DND-41 (cell line): ENCODE results near the gene PINK1.

ENCODE experiments used
- ATAC-seq: fragments of 200-7000 bp; cut with Tn5 transposase; 3 replicates; pipeline ENCODE4 v1.9.1; 2021; ENCODE audit warnings: low read depth; ENCODE audit not compliant: insufficient read depth
- DNase-seq: peaks from one replicate; pipeline ENCODE4 v3.0.0-alpha.2; 2020
- H2AFZ ChIP-seq: 2 replicates; pipeline ENCODE4 v1.6.0; 2012; ENCODE audit warnings: low read depth, low read length
- H3K27ac ChIP-seq: 2 replicates; pipeline ENCODE4 v1.5.1; 2012; ENCODE audit warnings: low read length, inconsistent platforms
- H3K27me3 ChIP-seq: fragments of 200-600 bp; sonication (generic); 2 replicates; pipeline ENCODE4 v1.6.0; 2012; ENCODE audit warnings: low read length, mild to moderate bottlenecking, inconsistent platforms; ENCODE audit not compliant: insufficient read depth, poor library complexity
- H3K36me3 ChIP-seq: 2 replicates; pipeline ENCODE4 v1.5.1; 2012; ENCODE audit warnings: low read length, inconsistent platforms; ENCODE audit not compliant: insufficient read depth
- H3K4me1 ChIP-seq: 2 replicates; pipeline ENCODE4 v1.5.1; 2012; ENCODE audit warnings: mild to moderate bottlenecking, low read length; ENCODE audit not compliant: insufficient read depth
- H3K4me2 ChIP-seq: 2 replicates; pipeline ENCODE4 v1.6.0; 2012; ENCODE audit warnings: mild to moderate bottlenecking, moderate library complexity, low read length, inconsistent platforms; ENCODE audit not compliant: insufficient read depth
- H3K4me3 ChIP-seq, 2 experiments: fragments of 200-600 bp in 1 of 2; shearing (Covaris generic) in 1 of 2; 2 replicates each; pipeline ENCODE4 v1.5.1; 2012 to 2016; ENCODE audit warnings: inconsistent platforms in 2 of 2, low read length in 2 of 2, mild to moderate bottlenecking in 2 of 2, low read depth in 1 of 2, moderate library complexity in 1 of 2
- H3K79me2 ChIP-seq: 2 replicates; pipeline ENCODE4 v1.6.0; 2012; ENCODE audit warnings: low read length, inconsistent platforms; ENCODE audit not compliant: insufficient read depth
- H3K9ac ChIP-seq: 2 replicates; pipeline ENCODE4 v1.6.0; 2012; ENCODE audit warnings: low read depth, mild to moderate bottlenecking, inconsistent platforms, low read length, moderate library complexity
- H3K9me3 ChIP-seq: 2 replicates; pipeline ENCODE4 v1.5.1; 2012; ENCODE audit warnings: low read length, moderate library complexity, mild to moderate bottlenecking, inconsistent platforms; ENCODE audit not compliant: insufficient read depth, severe bottlenecking
- H4K20me1 ChIP-seq: 2 replicates; pipeline ENCODE4 v1.6.0; 2012; ENCODE audit warnings: low read length; ENCODE audit not compliant: insufficient read depth
- EZH2 ChIP-seq: IDR thresholded peaks from 3 replicates; pipeline ENCODE4 v1.6.1; 2012; ENCODE audit warnings: borderline replicate concordance, low read depth, mild to moderate bottlenecking, moderate library complexity, low read length, inconsistent platforms; ENCODE audit not compliant: severe bottlenecking
- TF ChIP-seq, protein P1 (sequence below): IDR thresholded peaks from 2 replicates; pipeline ENCODE4 v1.5.1; 2012; ENCODE audit warnings: borderline replicate concordance, low read length, moderate library complexity, mild to moderate bottlenecking; ENCODE audit not compliant: poor library complexity, severe bottlenecking; ENCODE audit errors: extremely low read depth

PINK1 gene

DNA sequence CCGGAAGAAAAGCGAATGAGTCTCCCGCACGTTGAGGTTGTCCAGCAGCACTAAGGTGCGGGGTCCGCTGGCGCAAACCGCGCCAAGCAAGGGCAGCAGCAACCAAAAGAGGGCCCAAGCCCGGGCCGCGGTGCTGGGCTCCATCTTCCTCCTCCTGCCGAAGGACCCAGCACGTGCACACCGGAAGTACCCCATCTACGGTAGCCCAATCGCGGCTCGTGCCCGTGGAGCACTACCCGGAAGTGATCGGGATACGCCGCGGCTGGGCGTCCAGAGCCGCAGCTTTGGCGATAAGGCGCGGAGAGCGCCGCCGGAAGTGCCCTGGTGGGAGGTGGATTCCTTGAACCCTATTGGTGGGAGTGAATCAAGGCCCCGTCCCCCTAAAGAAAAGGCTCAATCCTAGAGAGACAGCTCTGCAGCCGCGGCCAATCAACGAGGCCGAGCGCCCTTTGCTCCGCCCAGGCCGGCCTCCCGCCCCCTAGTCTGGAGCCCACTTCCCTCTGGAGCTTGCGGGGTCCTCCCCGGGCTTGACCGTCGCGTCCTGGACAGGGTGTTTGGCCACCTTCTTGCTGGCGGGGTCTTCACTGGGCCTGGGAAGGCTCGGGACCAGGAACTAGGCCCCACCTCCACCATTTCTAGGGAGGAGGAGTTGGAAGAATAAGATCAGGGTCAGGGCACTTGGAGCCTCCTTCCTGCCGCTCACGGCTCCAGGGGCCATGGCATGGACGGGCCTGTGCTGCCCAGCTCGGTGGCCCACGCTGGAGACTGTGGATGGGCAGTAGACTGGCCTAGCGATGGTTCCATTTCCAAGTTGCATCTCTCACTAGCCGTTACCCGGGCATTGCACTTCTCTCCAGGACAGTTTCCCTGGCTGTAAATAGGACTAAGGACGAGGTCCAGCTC, 28.2 kb downstream of the PINK1 start, which contains the start of gene DDOST:
DDOST (minus strand) TSS at position 163 of the 903 bp plus-strand sequence; CDS start at position 144, 19 bp downstream.
- Histone ChIP-seq H2AFZ (peak within 1 kb of the TSS; percentile 93), H3K36me3 (peaks cover 35% of the 10 kb centered on the region), H3K4me3 (peak within 1 kb of the TSS; percentile 69 to 82), H3K79me2 (peaks cover 56% of the 10 kb centered on the region), H3K9ac (peak within 1 kb of the TSS; percentile 69), H3K9me3 (no peaks in the 10 kb centered on the region), H3K4me1 (peaks cover 34% of the 10 kb centered on the region), H3K27me3 (no peaks in the 10 kb centered on the region), H4K20me1 (peaks cover 18% of the 10 kb centered on the region; the same call in 1 of the 2 replicates), H3K27ac (peak within 1 kb of the TSS; percentile 91), H3K4me2 (peak within 1 kb of the TSS; percentile 93)
- ATAC-seq (peak; percentile 96), DNase-seq (peak; percentile 98)
- TF ChIP-seq, protein P1, sequence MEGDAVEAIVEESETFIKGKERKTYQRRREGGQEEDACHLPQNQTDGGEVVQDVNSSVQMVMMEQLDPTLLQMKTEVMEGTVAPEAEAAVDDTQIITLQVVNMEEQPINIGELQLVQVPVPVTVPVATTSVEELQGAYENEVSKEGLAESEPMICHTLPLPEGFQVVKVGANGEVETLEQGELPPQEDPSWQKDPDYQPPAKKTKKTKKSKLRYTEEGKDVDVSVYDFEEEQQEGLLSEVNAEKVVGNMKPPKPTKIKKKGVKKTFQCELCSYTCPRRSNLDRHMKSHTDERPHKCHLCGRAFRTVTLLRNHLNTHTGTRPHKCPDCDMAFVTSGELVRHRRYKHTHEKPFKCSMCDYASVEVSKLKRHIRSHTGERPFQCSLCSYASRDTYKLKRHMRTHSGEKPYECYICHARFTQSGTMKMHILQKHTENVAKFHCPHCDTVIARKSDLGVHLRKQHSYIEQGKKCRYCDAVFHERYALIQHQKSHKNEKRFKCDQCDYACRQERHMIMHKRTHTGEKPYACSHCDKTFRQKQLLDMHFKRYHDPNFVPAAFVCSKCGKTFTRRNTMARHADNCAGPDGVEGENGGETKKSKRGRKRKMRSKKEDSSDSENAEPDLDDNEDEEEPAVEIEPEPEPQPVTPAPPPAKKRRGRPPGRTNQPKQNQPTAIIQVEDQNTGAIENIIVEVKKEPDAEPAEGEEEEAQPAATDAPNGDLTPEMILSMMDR = peak; percentile 64
- TF ChIP-seq EZH2 = no peak

DNA sequence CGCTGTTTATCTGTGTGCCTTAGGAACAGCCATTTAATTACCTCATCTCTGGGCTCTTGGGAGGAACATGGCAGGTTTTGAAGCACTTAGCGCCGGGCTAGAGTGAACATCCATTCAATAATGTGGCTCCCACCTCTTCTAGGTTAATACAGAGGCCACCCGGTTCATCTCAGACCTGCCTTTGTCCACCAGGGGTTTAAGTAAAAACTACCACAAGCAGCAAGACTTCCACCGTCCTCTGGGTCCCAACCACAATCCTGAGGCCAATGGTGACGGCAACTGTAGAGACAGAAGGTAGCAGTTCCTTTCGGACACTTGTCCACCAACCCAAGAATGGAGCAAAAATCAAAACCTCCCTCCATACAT, 28.8 kb downstream of the PINK1 start:
- Histone ChIP-seq H3K79me2 (peaks cover 49% of the 10 kb centered on the region), H3K4me3 (peak overlapping the region; percentile 53 to 69), H3K36me3 (peaks cover 29% of the 10 kb centered on the region), H2AFZ (peak overlapping the region; percentile 93), H4K20me1 (peaks cover 13% of the 10 kb centered on the region; the same call in 1 of the 2 replicates), H3K27me3 (no peaks in the 10 kb centered on the region), H3K4me2 (peak overlapping the region; percentile 93), H3K4me1 (peaks cover 39% of the 10 kb centered on the region), H3K9ac (peak overlapping the region; percentile 69), H3K9me3 (no peaks in the 10 kb centered on the region), H3K27ac (peak overlapping the region; percentile 91)
- TF ChIP-seq EZH2 = no peak
- TF ChIP-seq, protein P1 = no peak
- ATAC-seq (no peak), DNase-seq (no peak)

GRCh38 chr1:20663365-20663764, 30.1 kb downstream of the PINK1 start:
- no peak overlapping the region for H3K9ac ChIP-seq
- no peak for TF ChIP-seq EZH2
- TF ChIP-seq, protein P1 = peak; percentile 37

More at GRCh38 chr1:20663365-20663764, 30.1 kb downstream of the PINK1 start:
- no peaks in the 10 kb centered on the region for H3K27me3 ChIP-seq
- H3K36me3 ChIP-seq = peaks cover 16% of the 10 kb centered on the region
- H4K20me1 ChIP-seq = 0 out of 2 replicates have a peak, but pooled peaks cover 1% of the 10 kb centered on the region
- ATAC-seq (no peak), DNase-seq (peak; percentile 15)
- H3K9me3 ChIP-seq = no peaks in the 10 kb centered on the region
- no peak overlapping the region for H3K4me3 ChIP-seq
- H3K27ac ChIP-seq = no peak overlapping the region
- peaks cover 37% of the 10 kb centered on the region for H3K79me2 ChIP-seq
- H3K4me2 ChIP-seq = no peak overlapping the region
- H2AFZ ChIP-seq = no peak overlapping the region
- H3K4me1 ChIP-seq = peaks cover 40% of the 10 kb centered on the region
